Mesenchymal stem cell (in vitro differentiated cells and primary cell): Measurements from ENCODE around the gene TMEM164.

Source experiments
- DNase-seq: peaks from one replicate; pipeline ENCODE4 v3.0.0-alpha.2; 2013
- H2AFZ ChIP-seq: one replicate; pipeline ENCODE4 v1.6.1; 2013; ENCODE audit warnings: low read depth, mild to moderate bottlenecking, control low read depth, inconsistent platforms, low read length, moderate library complexity
- H2AK5ac ChIP-seq: 2 replicates; pipeline ENCODE4 v1.6.1; 2013; ENCODE audit warnings: low read length, moderate library complexity, mild to moderate bottlenecking, inconsistent platforms; ENCODE audit not compliant: severe bottlenecking
- H2BK120ac ChIP-seq: one replicate; pipeline ENCODE4 v1.6.1; 2013; ENCODE audit warnings: low read depth, mild to moderate bottlenecking, inconsistent platforms, low read length, moderate library complexity
- H2BK12ac ChIP-seq, 2 experiments: one replicate each; pipeline ENCODE4 v1.6.1; 2013; ENCODE audit warnings: inconsistent platforms in 2 of 2, low read length in 2 of 2, mild to moderate bottlenecking in 2 of 2, moderate library complexity in 2 of 2, control low read depth in 1 of 2
- H2BK15ac ChIP-seq: one replicate; pipeline ENCODE4 v1.6.1; 2013; ENCODE audit warnings: mild to moderate bottlenecking, low read depth, inconsistent platforms; ENCODE audit not compliant: poor library complexity, severe bottlenecking
- H2BK5ac ChIP-seq: 2 replicates; pipeline ENCODE4 v1.6.1; 2013; ENCODE audit warnings: low read depth, mild to moderate bottlenecking, low read length, control low read depth, inconsistent platforms; ENCODE audit not compliant: poor library complexity, severe bottlenecking
- H3K14ac ChIP-seq, 2 experiments: one replicate each; pipeline ENCODE4 v1.6.1; 2013; ENCODE audit warnings: inconsistent platforms in 2 of 2, low read length in 2 of 2, control low read depth in 1 of 2, mild to moderate bottlenecking in 1 of 2, moderate library complexity in 1 of 2
- H3K18ac ChIP-seq, 2 experiments: one replicate each; pipeline ENCODE4 v1.6.1; 2013; ENCODE audit warnings: inconsistent platforms in 2 of 2, low read length in 2 of 2, control low read depth in 1 of 2, low read depth in 1 of 2, mild to moderate bottlenecking in 1 of 2
- H3K23ac ChIP-seq, 2 experiments: one replicate each; pipeline ENCODE4 v1.6.1; 2013; ENCODE audit warnings: inconsistent platforms in 2 of 2, low read length in 2 of 2, mild to moderate bottlenecking in 2 of 2, moderate library complexity in 2 of 2, control low read depth in 1 of 2
- H3K27ac ChIP-seq: 2 replicates; pipeline ENCODE4 v1.5.1; 2013; ENCODE audit warnings: mild to moderate bottlenecking, moderate library complexity, low read length, control low read depth, inconsistent platforms; ENCODE audit not compliant: poor library complexity, severe bottlenecking
- H3K27me3 ChIP-seq, 2 experiments: 2 replicates each; pipeline versions ENCODE4 v1.6.1 to v1.7.0; 2013; ENCODE audit warnings: low read length in 2 of 2, mild to moderate bottlenecking in 2 of 2, moderate library complexity in 2 of 2, control low read depth in 1 of 2, inconsistent platforms in 1 of 2; ENCODE audit not compliant: control insufficient read depth in 1 of 2, insufficient read depth in 1 of 2
- H3K36me3 ChIP-seq, 2 experiments: 2 replicates each; pipeline versions ENCODE4 v1.6.1 to v1.7.0; 2013; ENCODE audit warnings: low read length in 2 of 2, control low read depth in 1 of 2, inconsistent platforms in 1 of 2, low read depth in 1 of 2, mild to moderate bottlenecking in 1 of 2; ENCODE audit not compliant: insufficient read depth in 2 of 2, control insufficient read depth in 1 of 2
- H3K4ac ChIP-seq, 2 experiments: one replicate each; pipeline ENCODE4 v1.6.1; 2013; ENCODE audit warnings: inconsistent platforms in 2 of 2, low read length in 2 of 2, mild to moderate bottlenecking in 2 of 2, moderate library complexity in 2 of 2, control low read depth in 1 of 2, low read depth in 1 of 2
- H3K4me1 ChIP-seq: 2 replicates; pipeline ENCODE4 v1.6.1; 2013; ENCODE audit warnings: low read depth, low read length, control low read depth; ENCODE audit not compliant: control insufficient read depth, insufficient read depth
- H3K4me2 ChIP-seq: 2 replicates; pipeline ENCODE4 v1.6.1; 2013; ENCODE audit warnings: low read length, mild to moderate bottlenecking, inconsistent platforms; ENCODE audit not compliant: poor library complexity, severe bottlenecking
- H3K4me3 ChIP-seq, 2 experiments: 2 replicates each; pipeline versions ENCODE4 v1.5.1 to v1.7.0; 2013; ENCODE audit warnings: low read length in 2 of 2, mild to moderate bottlenecking in 2 of 2, control low read depth in 1 of 2, low read depth in 1 of 2; ENCODE audit not compliant: insufficient read depth in 1 of 2
- H3K79me1 ChIP-seq: replicated peaks from 2 replicates; pipeline ENCODE4 v1.6.1; 2013; ENCODE audit warnings: mild to moderate bottlenecking, control low read depth, low read length, inconsistent platforms; ENCODE audit not compliant: poor library complexity, severe bottlenecking
- H3K9ac ChIP-seq: 2 replicates; pipeline ENCODE4 v1.7.0; 2013; ENCODE audit warnings: mild to moderate bottlenecking, low read length, moderate library complexity
- H3K9me3 ChIP-seq: 2 replicates; pipeline ENCODE4 v1.7.0; 2013; ENCODE audit warnings: mild to moderate bottlenecking, low read length; ENCODE audit not compliant: control insufficient read depth
- H4K8ac ChIP-seq: one replicate; pipeline ENCODE4 v1.6.1; 2013; ENCODE audit warnings: inconsistent platforms, mild to moderate bottlenecking, low read length, moderate library complexity
- H4K91ac ChIP-seq: one replicate; pipeline ENCODE4 v1.6.1; 2013; ENCODE audit warnings: mild to moderate bottlenecking, low read length, inconsistent platforms
- WGBS: methylation state at CpG from one replicate; pipeline ENCODE4 v1.1.7; 2013; ENCODE audit warnings: mixed read lengths; 5-methylcytosine and 5-hydroxymethylcytosine counted together

Gene TMEM164

DNA sequence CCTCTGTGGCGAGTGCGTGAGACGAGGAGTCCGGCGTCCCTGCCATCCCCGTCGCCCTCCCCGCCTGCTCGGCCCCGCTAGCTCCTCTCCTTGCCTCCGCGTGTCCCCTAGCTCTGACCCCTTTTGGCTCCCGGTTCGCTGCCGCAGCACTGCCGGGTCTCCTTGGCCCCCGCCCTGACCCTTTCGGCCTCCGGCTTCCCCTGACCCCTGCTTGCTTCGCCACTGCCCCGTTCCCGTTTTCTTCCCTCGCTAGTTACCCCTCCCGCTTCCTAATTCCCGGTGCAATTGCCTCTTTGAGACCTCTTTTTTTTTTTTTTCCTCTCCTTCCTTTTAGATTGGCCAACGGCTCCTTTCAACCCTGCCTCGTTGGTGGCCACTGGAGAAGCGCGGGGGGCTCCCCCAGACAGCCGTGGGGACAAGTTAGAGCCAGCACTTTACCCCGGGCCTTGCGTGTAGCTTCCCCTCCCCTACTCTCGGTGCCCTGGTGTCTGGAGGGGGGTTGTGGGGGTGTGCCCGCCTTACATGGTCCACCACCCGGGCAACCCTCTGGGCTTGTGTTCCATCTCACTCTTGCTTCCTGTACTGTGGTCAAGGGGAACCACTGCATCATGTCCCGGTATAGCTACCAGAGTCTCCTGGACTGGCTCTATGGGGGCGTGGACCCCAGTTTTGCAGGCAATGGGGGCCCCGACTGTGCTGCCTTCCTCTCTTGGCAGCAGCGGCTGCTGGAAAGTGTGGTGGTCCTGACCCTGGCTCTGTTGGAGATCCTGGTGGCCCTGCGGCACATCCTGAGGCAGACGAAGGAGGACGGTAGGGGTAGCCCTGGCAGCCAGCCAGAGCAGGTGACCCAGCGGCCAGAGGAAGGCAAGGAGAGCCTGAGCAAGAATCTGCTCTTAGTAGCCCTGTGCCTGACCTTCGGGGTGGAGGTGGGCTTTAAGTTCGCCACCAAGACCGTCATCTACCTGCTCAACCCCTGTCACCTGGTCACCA lies 548 bp downstream of the TMEM164 start:
- Histone ChIP-seq H3K4ac (peak overlapping the region in 1 of 2 experiments; percentile 51), H2BK12ac (no peak overlapping the region), H2BK5ac (no peak overlapping the region), H3K4me3 (peak overlapping the region; percentile 74 to 80), H3K14ac (peak overlapping the region in 1 of 2 experiments; percentile 87), H3K9me3 (no peaks in the 10 kb centered on the region), H2BK15ac (peak overlapping the region; percentile 52), H3K18ac (peak overlapping the region in 1 of 2 experiments; percentile 79), H2AK5ac (no peak overlapping the region), H3K4me1 (peaks cover 13% of the 10 kb centered on the region), H2AFZ (no peak overlapping the region), H3K4me2 (peak overlapping the region; percentile 84), H2BK120ac (peak overlapping the region; percentile 19), H4K91ac (no peak overlapping the region), H3K23ac (no peak overlapping the region), H3K27me3 (peaks cover 0 to 17% of the 10 kb centered on the region in 2 experiments), H3K36me3 (no peaks in the 10 kb centered on the region), H3K9ac (peak overlapping the region; percentile 80), H3K27ac (no peak overlapping the region), H4K8ac (no peak overlapping the region), H3K79me1 (peaks cover 15% of the 10 kb centered on the region)
- WGBS = 23% methylated on average over 34 of the region's 46 CpGs
- peak; percentile 38 for DNase-seq

DNA sequence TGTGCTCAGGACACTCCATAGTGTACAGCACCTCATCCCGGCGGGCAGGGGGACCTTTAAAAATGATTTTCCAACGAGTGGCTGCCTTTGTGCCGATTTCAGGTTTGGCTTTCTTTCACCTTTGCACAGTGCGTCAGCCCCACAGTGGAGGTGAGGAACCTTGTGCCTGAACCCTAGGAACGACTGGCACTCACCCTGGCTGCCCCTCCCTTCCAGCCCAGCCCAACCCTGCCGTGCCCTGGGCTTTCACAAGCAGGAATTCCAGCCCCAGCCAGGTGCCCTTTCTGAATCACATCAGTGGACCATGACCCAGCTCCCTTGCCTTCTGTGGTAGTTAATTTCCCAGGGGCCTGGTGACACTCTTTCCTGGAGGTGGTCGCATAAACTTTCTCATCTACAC lies 1.3 kb downstream of the TMEM164 start:
- Histone ChIP-seq H3K79me1 (peaks cover 15% of the 10 kb centered on the region), H2BK12ac (no peak overlapping the region), H3K23ac (no peak overlapping the region), H3K9me3 (no peaks in the 10 kb centered on the region), H3K14ac (no peak overlapping the region), H3K36me3 (no peaks in the 10 kb centered on the region), H3K4ac (no peak overlapping the region), H4K91ac (peak overlapping the region; percentile 61), H2AFZ (no peak overlapping the region), H3K27me3 (peaks cover 0 to 15% of the 10 kb centered on the region in 2 experiments), H2BK15ac (no peak overlapping the region), H2BK5ac (no peak overlapping the region), H2BK120ac (no peak overlapping the region), H3K27ac (no peak overlapping the region), H2AK5ac (no peak overlapping the region), H3K18ac (no peak overlapping the region), H3K4me2 (no peak overlapping the region), H3K4me1 (peaks cover 13% of the 10 kb centered on the region), H4K8ac (no peak overlapping the region), H3K9ac (no peak overlapping the region), H3K4me3 (peak overlapping the region in 1 of 2 experiments; percentile 80)
- WGBS = 85% methylated on average over 7 of the region's 8 CpGs
- no peak for DNase-seq

DNA sequence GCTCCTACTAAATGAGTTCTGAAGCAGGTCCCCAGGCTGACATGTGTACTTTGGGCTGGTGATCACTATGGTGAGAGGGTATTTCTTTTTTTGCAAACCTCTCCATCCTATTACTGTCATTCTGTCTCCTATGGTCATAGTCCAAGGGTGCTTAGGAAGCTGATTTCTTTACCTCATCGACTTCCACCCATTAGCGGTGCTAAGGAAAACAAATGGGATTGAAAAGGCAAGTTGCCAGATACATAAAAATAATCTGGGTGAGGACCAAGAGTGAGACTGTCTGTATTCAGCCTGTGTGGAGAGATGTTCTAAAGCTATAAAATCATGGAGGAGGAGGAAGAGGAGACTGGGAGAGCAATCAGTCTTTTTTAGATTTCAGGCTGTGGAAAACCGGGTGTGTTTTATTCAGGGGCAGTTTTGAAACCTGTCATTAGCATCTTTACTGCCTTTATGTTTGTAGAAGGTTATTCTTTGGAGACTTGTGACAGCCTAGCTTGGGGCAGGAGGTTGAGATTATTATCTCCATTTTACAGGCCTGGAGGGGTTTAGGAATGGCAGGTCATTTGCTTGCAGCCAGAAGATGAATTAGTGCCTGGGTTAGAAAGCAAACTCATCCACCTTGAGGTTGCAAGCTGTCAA lies 1.9 kb downstream of the TMEM164 start:
- Histone ChIP-seq H2BK5ac (no peak overlapping the region), H2AFZ (no peak overlapping the region), H3K23ac (no peak overlapping the region), H3K27me3 (peaks cover 0 to 15% of the 10 kb centered on the region in 2 experiments), H3K27ac (no peak overlapping the region), H3K9me3 (no peaks in the 10 kb centered on the region), H3K79me1 (peaks cover 15% of the 10 kb centered on the region), H3K4me3 (no peak overlapping the region), H2BK120ac (no peak overlapping the region), H4K91ac (no peak overlapping the region), H3K9ac (no peak overlapping the region), H2BK15ac (no peak overlapping the region), H3K4me2 (no peak overlapping the region), H3K4ac (peak overlapping the region in 1 of 2 experiments; percentile 28), H2AK5ac (no peak overlapping the region), H2BK12ac (no peak overlapping the region), H3K18ac (no peak overlapping the region), H3K4me1 (peaks cover 13% of the 10 kb centered on the region), H3K14ac (no peak overlapping the region), H3K36me3 (no peaks in the 10 kb centered on the region), H4K8ac (no peak overlapping the region)
- no peak for DNase-seq
- WGBS = 92% methylated on average over 3 of the region's 3 CpGs

- WGBS = 93% methylated on average over 2 of the region's 2 CpGs
- no peak overlapping the region for H3K18ac ChIP-seq
- no peak for DNase-seq
- no peak overlapping the region for H3K23ac ChIP-seq
- no peak overlapping the region for H2BK15ac ChIP-seq
- H3K36me3 ChIP-seq = no peaks in the 10 kb centered on the region
- no peak overlapping the region for H3K9ac ChIP-seq
- H4K91ac ChIP-seq = no peak overlapping the region
- H2BK120ac ChIP-seq = no peak overlapping the region
- H3K9me3 ChIP-seq = no peaks in the 10 kb centered on the region
- no peak overlapping the region for H2AK5ac ChIP-seq
- H3K79me1 ChIP-seq = peaks cover 17% of the 10 kb centered on the region
- peaks cover 13% of the 10 kb centered on the region for H3K4me1 ChIP-seq
- no peak overlapping the region for H3K4ac ChIP-seq
- H2BK5ac ChIP-seq = no peak overlapping the region
- no peak overlapping the region for H3K14ac ChIP-seq
- no peak overlapping the region for H3K4me3 ChIP-seq
- no peak overlapping the region for H2BK12ac ChIP-seq
- H3K4me2 ChIP-seq = no peak overlapping the region
- H2AFZ ChIP-seq = no peak overlapping the region
- peaks cover 0 to 16% of the 10 kb centered on the region in 2 experiments for H3K27me3 ChIP-seq
- no peak overlapping the region for H3K27ac ChIP-seq
- H4K8ac ChIP-seq = no peak overlapping the region
These were observed 3.2 kb downstream of the TMEM164 start for GRCh38 chrX:110006161-110006560.
